Peyer's patch (tissue), 4 donors: ENCODE measurements around the gene MB21D2. TPM values are rescaled to one million over a fixed set of nuclear protein-coding genes. Genes with fewer than 3 reads are reported as not detected.

ENCODE experiments used
- DNase-seq, 3 donors: peaks; one replicate each; pipeline ENCODE4 v3.0.0-alpha.2; 2017 to 2019
- H3K27ac ChIP-seq, 4 donors: fragments of 200-600 bp; sonication (generic); one replicate each; pipeline ENCODE4 v1.5.1; 2016 to 2019
- H3K27me3 ChIP-seq, 2 donors: fragments of 200-600 bp; sonication (generic); one replicate each; pipeline ENCODE4 v1.5.1; 2019
- H3K36me3 ChIP-seq, 3 donors: fragments of 200-600 bp; sonication (generic); one replicate each; pipeline ENCODE4 v1.5.1; 2016 to 2019
- H3K4me1 ChIP-seq, 4 donors: fragments of 200-600 bp; sonication (generic); one replicate each; pipeline ENCODE4 v1.5.1; 2016 to 2019
- H3K4me3 ChIP-seq, 4 donors: fragments of 200-600 bp; sonication (generic); 1 replicate in 3 of 4; 2 replicates in 1 of 4; pipeline ENCODE4 v1.5.1; 2016 to 2019; ENCODE audit warnings: mild to moderate bottlenecking in 1 of 4
- H3K9me3 ChIP-seq, 4 donors: fragments of 200-600 bp; sonication (generic); one replicate each; pipeline ENCODE4 v1.5.1; 2016 to 2019; ENCODE audit warnings: mild to moderate bottlenecking in 1 of 4
- POLR2A ChIP-seq, 2 donors: fragments of 450-650 bp; IDR thresholded peaks; one replicate each; pipeline ENCODE4 v1.5.1; 2017; ENCODE audit warnings: antibody characterized with exemption in 2 of 2, mild to moderate bottlenecking in 2 of 2, moderate library complexity in 2 of 2
- total RNA-seq, 4 donors: library from RNA; depleted of rRNA; stranded (reverse); fragments of >200 nt; gene quantifications; one replicate each; pipeline ENCODE4 v1.1.0, GENCODE V29; 2016
- TF ChIP-seq, protein P1 (sequence below), 6 experiments: fragments of 450-650 bp in 4 of 6; fragments of 200-600 bp in 2 of 6; sonication (generic) in 1 of 6; IDR thresholded peaks; one replicate each; pipeline ENCODE4 v1.5.1; 2017 to 2019; ENCODE audit warnings: antibody characterized with exemption in 6 of 6, mild to moderate bottlenecking in 3 of 6, moderate library complexity in 1 of 6

MB21D2 gene
- total RNA-seq, 4 donors from 2014 or later, result 6.6 to 16.6 (median 13.0) TPM

- DNase-seq, result no peak
- peaks cover 0 to 9% (median 1%) of the 10 kb centered on the region in 4 donors for H3K4me1 ChIP-seq
- no peak overlapping the region for H3K4me3 ChIP-seq
- H3K27ac ChIP-seq, result no peak overlapping the region
- no peaks in the 10 kb centered on the region for H3K36me3 ChIP-seq
- H3K9me3 ChIP-seq, result no peaks in the 10 kb centered on the region
- no peaks in the 10 kb centered on the region for H3K27me3 ChIP-seq
- TF ChIP-seq, protein P1, sequence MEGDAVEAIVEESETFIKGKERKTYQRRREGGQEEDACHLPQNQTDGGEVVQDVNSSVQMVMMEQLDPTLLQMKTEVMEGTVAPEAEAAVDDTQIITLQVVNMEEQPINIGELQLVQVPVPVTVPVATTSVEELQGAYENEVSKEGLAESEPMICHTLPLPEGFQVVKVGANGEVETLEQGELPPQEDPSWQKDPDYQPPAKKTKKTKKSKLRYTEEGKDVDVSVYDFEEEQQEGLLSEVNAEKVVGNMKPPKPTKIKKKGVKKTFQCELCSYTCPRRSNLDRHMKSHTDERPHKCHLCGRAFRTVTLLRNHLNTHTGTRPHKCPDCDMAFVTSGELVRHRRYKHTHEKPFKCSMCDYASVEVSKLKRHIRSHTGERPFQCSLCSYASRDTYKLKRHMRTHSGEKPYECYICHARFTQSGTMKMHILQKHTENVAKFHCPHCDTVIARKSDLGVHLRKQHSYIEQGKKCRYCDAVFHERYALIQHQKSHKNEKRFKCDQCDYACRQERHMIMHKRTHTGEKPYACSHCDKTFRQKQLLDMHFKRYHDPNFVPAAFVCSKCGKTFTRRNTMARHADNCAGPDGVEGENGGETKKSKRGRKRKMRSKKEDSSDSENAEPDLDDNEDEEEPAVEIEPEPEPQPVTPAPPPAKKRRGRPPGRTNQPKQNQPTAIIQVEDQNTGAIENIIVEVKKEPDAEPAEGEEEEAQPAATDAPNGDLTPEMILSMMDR (IDR thresholded peaks at IDR 0.05), result no peak
- TF ChIP-seq POLR2A (IDR thresholded peaks at IDR 0.05), result no peak
These were observed 97.5 kb downstream of the MB21D2 start for GRCh38 chr3:192820161-192820560.

DNA sequence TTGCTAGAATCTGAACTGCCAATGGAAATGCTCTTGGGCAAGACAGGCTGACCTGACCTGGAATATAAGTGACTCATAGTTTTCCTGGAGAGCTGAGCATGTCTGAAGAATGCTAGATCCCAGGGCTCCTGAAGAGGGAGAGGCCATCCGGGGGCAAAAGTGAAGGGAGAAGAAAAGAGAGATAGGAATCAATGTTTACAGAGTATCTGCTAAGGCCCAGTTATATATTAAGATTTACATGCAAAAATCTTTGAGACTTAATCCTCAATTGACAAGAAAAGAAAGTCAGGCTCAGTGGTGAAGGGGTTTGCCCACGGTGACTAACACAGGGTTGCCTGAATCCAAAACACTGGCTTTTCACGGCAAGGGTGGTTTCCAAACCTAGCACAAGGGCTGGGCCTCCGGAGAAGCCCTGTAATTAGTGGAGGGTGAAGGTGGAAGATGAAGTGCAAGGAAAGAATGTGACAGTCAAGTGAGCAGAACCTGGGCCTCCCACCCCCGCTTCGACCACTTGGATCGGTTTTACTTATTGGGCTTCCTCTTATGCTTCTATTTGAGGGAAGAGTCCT is 98.6 kb downstream of the MB21D2 start:
- no peaks in the 10 kb centered on the region for H3K27me3 ChIP-seq
- H3K4me1 ChIP-seq, result peaks cover 0 to 9% (median 1%) of the 10 kb centered on the region in 4 donors
- TF ChIP-seq POLR2A (IDR thresholded peaks at IDR 0.05), result no peak
- TF ChIP-seq, protein P1 (IDR thresholded peaks at IDR 0.05), result peak in 2 of 6 experiments; percentile 12 to 13
- no peaks in the 10 kb centered on the region for H3K36me3 ChIP-seq
- no peaks in the 10 kb centered on the region for H3K9me3 ChIP-seq
- no peak for DNase-seq
- no peak overlapping the region for H3K27ac ChIP-seq
- H3K4me3 ChIP-seq, result no peak overlapping the region

DNA sequence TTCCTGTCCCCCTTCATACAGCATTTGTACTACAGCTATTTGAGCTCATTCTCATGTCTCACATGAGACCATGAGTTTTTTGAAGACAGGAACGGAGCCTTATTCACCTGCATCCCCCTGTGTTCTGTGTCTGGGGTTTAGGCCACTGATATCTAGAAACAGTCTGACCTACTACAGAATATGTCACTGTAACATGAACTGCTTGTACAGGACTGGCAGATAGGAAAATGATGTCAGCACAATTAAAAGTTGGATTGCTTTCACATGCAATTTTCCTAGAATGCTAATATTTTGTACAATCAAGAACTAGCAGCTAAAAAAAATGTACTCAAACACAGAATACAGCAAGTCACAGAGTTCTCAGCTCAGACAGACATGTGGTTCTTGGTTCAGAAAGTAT is 99.5 kb downstream of the MB21D2 start:
- H3K27ac ChIP-seq, result no peak overlapping the region
- no peak overlapping the region for H3K4me3 ChIP-seq
- TF ChIP-seq, protein P1 (IDR thresholded peaks at IDR 0.05), result no peak
- TF ChIP-seq POLR2A (IDR thresholded peaks at IDR 0.05), result no peak
- DNase-seq, result no peak
- H3K4me1 ChIP-seq, result peaks cover 0 to 9% (median 1%) of the 10 kb centered on the region in 4 donors
- no peaks in the 10 kb centered on the region for H3K9me3 ChIP-seq
- H3K36me3 ChIP-seq, result no peaks in the 10 kb centered on the region
- H3K27me3 ChIP-seq, result no peaks in the 10 kb centered on the region

DNA sequence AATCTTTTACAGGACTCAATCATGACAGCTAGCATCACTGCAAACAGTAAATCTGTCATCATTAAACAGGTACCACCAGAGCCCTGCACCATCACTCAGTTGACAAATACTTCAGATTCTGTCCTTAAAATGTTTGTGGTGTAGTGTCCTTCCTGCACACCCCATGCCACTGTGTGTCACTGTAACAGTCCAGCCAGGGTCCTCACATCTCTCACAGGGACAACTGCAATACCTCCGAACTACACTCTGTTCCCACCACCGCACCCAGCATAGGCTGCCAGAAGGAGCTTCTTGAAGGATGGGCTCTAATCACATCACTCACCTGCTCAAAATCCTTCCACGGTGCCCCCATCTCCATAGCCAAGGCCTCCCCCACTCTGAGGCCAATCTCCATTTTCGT is 100.2 kb downstream of the MB21D2 start:
- TF ChIP-seq POLR2A (IDR thresholded peaks at IDR 0.05), result no peak
- TF ChIP-seq, protein P1 (IDR thresholded peaks at IDR 0.05), result no peak
- DNase-seq, result no peak
- no peak overlapping the region for H3K27ac ChIP-seq
- H3K4me1 ChIP-seq, result peaks cover 0 to 9% (median 1%) of the 10 kb centered on the region in 4 donors
- no peaks in the 10 kb centered on the region for H3K27me3 ChIP-seq
- H3K9me3 ChIP-seq, result no peaks in the 10 kb centered on the region
- no peaks in the 10 kb centered on the region for H3K36me3 ChIP-seq
- H3K4me3 ChIP-seq, result no peak overlapping the region

GRCh38 chr3:192817053-192817452 is 100.6 kb downstream of the MB21D2 start:
- Histone ChIP-seq H3K36me3 (no peaks in the 10 kb centered on the region), H3K4me3 (no peak overlapping the region)

More at GRCh38 chr3:192817053-192817452, 100.6 kb downstream of the MB21D2 start:
- no peak for DNase-seq
- peaks cover 0 to 9% (median 1%) of the 10 kb centered on the region in 4 donors for H3K4me1 ChIP-seq
- TF ChIP-seq POLR2A (IDR thresholded peaks at IDR 0.05), result no peak
- TF ChIP-seq, protein P1 (IDR thresholded peaks at IDR 0.05), result no peak
- no peaks in the 10 kb centered on the region for H3K27me3 ChIP-seq
- H3K27ac ChIP-seq, result no peak overlapping the region
- H3K9me3 ChIP-seq, result no peaks in the 10 kb centered on the region
